Naive thymus-derived CD4-positive, alpha-beta T cell (primary cell): ENCODE measurements around the gene XRCC2. TPM values are rescaled to one million over a fixed set of nuclear protein-coding genes. Genes with fewer than 3 reads are reported as not detected.
"Not testable (repeated sequence)": the region's sequence is repeated elsewhere in the genome, so short reads cannot be mapped to it uniquely, and the experiment has no call there.

Experiments used
- ATAC-seq: fragments of 150-1000 bp; cut with Tn5 transposase; 2 replicates; pipeline ENCODE4 v1.10.0; 2021; ENCODE audit warnings: mild to moderate bottlenecking, moderate library complexity
- CTCF ChIA-PET: fragments of 350-600 bp; sonication (Branson Sonifier 250); formaldehyde crosslinking; loops from one replicate; lab custom pipeline; 2021; ENCODE audit warnings: antibody characterized with exemption; lab: Charles Lee
- POLR2A ChIA-PET: fragments of 350-600 bp; sonication (Branson Sonifier 250); formaldehyde crosslinking; loops from one replicate; lab custom pipeline; 2021; ENCODE audit warnings: antibody characterized with exemption, inconsistent platforms; lab: Charles Lee
- DNase-seq, 9 donors: peaks; one replicate each; pipeline versions ENCODE4 v3.0.0 to v3.0.0-alpha.2; 2020 to 2022; ENCODE audit warnings: mixed read lengths in 1 of 9
- H3K27ac ChIP-seq: one replicate; pipeline ENCODE4 v1.7.0; 2013; ENCODE audit warnings: mild to moderate bottlenecking, low read depth, low read length, moderate library complexity
- H3K27me3 ChIP-seq, 2 donors: one replicate each; pipeline ENCODE4 v1.7.0; 2013; ENCODE audit warnings: low read length in 2 of 2, mild to moderate bottlenecking in 2 of 2, moderate library complexity in 2 of 2; ENCODE audit not compliant: control insufficient read depth in 2 of 2, insufficient read depth in 2 of 2
- H3K36me3 ChIP-seq, 3 experiments: 1 replicate in 2 of 3; 2 replicates in 1 of 3; pipeline ENCODE4 v1.7.0; 2013; ENCODE audit warnings: low read length in 3 of 3, mild to moderate bottlenecking in 3 of 3, moderate library complexity in 1 of 3; ENCODE audit not compliant: insufficient read depth in 3 of 3, control insufficient read depth in 2 of 3
- H3K4me1 ChIP-seq, 2 donors: one replicate each; pipeline ENCODE4 v1.7.0; 2013; ENCODE audit warnings: low read length in 2 of 2, mild to moderate bottlenecking in 2 of 2, moderate library complexity in 1 of 2; ENCODE audit not compliant: control insufficient read depth in 2 of 2, insufficient read depth in 2 of 2
- H3K4me3 ChIP-seq: 2 replicates; pipeline ENCODE4 v1.7.0; 2013; ENCODE audit warnings: mild to moderate bottlenecking, low read length
- H3K9me3 ChIP-seq, 3 experiments: 1 replicate in 2 of 3; 2 replicates in 1 of 3; pipeline ENCODE4 v1.7.0; 2013; ENCODE audit warnings: low read length in 3 of 3; ENCODE audit not compliant: control insufficient read depth in 2 of 3
- H3K27ac Mint-ChIP-seq, 9 donors: one replicate each; pipeline ENCODE4 v1.8.0; 2020 to 2022; ENCODE audit warnings: mixed read lengths in 9 of 9, mild to moderate bottlenecking in 8 of 9, moderate library complexity in 5 of 9, inconsistent platforms in 2 of 9
- H3K27me3 Mint-ChIP-seq, 5 donors: one replicate each; pipeline ENCODE4 v1.8.0; 2021 to 2022; ENCODE audit warnings: mixed read lengths in 5 of 5, mild to moderate bottlenecking in 1 of 5
- H3K36me3 Mint-ChIP-seq, 5 donors: one replicate each; pipeline ENCODE4 v1.8.0; 2020 to 2022; ENCODE audit warnings: mixed read lengths in 5 of 5, mild to moderate bottlenecking in 3 of 5, inconsistent platforms in 1 of 5
- H3K4me1 Mint-ChIP-seq, 7 donors: one replicate each; pipeline ENCODE4 v1.8.0; 2020 to 2022; ENCODE audit warnings: mixed read lengths in 7 of 7, mild to moderate bottlenecking in 3 of 7, inconsistent platforms in 1 of 7
- H3K4me3 Mint-ChIP-seq, 10 donors: one replicate each; pipeline ENCODE4 v1.8.0; 2020 to 2022; ENCODE audit warnings: mild to moderate bottlenecking in 10 of 10, mixed read lengths in 10 of 10, moderate library complexity in 6 of 10, inconsistent platforms in 2 of 10
- H3K9me3 Mint-ChIP-seq, 11 donors: one replicate each; pipeline ENCODE4 v1.8.0; 2020 to 2022; ENCODE audit warnings: mixed read lengths in 11 of 11, mild to moderate bottlenecking in 4 of 11, inconsistent platforms in 1 of 11, moderate library complexity in 1 of 11
- intact Hi-C, 2 donors: fragments of 100-400 bp; cut with micrococcal nuclease; formaldehyde crosslinking; loops; one replicate each; pipeline ENCODE4 v1.15.1; 2023
- polyA plus RNA-seq, 2 donors: library from polyadenylated mRNA; unstranded; fragments of 300-500 nt; fragmentation: Illumina TruSeq; gene quantifications; one replicate each; pipeline ENCODE4 v1.2.3, GENCODE V29; 2021
- total RNA-seq, 6 experiments: library from RNA in 5 of 6; stranded (reverse) in 5 of 6; gene quantifications; 1 replicate in 5 of 6; 2 replicates in 1 of 6; pipeline ENCODE4 v1.2.3 and lab custom pipeline; 2021 to 2026

The XRCC2 gene
- total and polyA plus RNA-seq, 7 experiments from 2014 or later, result 0.20 to 13.8 (median 0.56) TPM

- H3K36me3 Mint-ChIP-seq, result peaks cover 0 to 2% (median 0%) of the 10 kb centered on the region in 5 donors
- no peak for DNase-seq
- H3K9me3 ChIP-seq, result no peaks in the 10 kb centered on the region
- peaks cover 0 to 5% (median 0%) of the 10 kb centered on the region in 11 donors for H3K9me3 Mint-ChIP-seq
- no peaks in the 10 kb centered on the region for H3K4me1 Mint-ChIP-seq
- no peaks in the 10 kb centered on the region for H3K36me3 ChIP-seq
- H3K27ac Mint-ChIP-seq, result no peak overlapping the region
- H3K4me3 Mint-ChIP-seq, result no peak overlapping the region
- H3K4me3 ChIP-seq, result no peak overlapping the region
- H3K27me3 ChIP-seq, result no peaks in the 10 kb centered on the region
- POLR2A ChIA-PET, result interaction anchor here (0.6 kb wide), 1 partner anchor 361 kb away, joined by 3 read pairs; no protein-coding TSS in a partner anchor
- peaks cover 0 to 15% (median 9%) of the 10 kb centered on the region in 5 donors for H3K27me3 Mint-ChIP-seq
- H3K27ac ChIP-seq, result no peak overlapping the region
- no peak for ATAC-seq
- intact Hi-C loops, result no loop called here
- CTCF ChIA-PET, result no interaction called here
- H3K4me1 ChIP-seq, result no peaks in the 10 kb centered on the region
Observed at GRCh38 chr7:152637920-152638580, 37.9 kb downstream of the XRCC2 start.

- Mint-ChIP-seq H3K9me3 (peaks cover 0 to 2% (median 0%) of the 10 kb centered on the region in 11 donors), H3K27me3 (peaks cover 0 to 19% (median 9%) of the 10 kb centered on the region in 5 donors), H3K4me1 (no peaks in the 10 kb centered on the region), H3K4me3 (no peak overlapping the region), H3K27ac (no peak overlapping the region), H3K36me3 (no peaks in the 10 kb centered on the region)
- ChIA-PET CTCF (no interaction called here), POLR2A (no interaction called here)
- Histone ChIP-seq H3K4me3 (no peak overlapping the region), H3K36me3 (no peaks in the 10 kb centered on the region), H3K9me3 (no peaks in the 10 kb centered on the region), H3K27me3 (no peaks in the 10 kb centered on the region), H3K27ac (no peak overlapping the region), H3K4me1 (no peaks in the 10 kb centered on the region)
- ATAC-seq, result no peak
- DNase-seq, result no peak
- intact Hi-C loops, result no loop called here
Observed at GRCh38 chr7:152637161-152637560, 38.8 kb downstream of the XRCC2 start.

DNA sequence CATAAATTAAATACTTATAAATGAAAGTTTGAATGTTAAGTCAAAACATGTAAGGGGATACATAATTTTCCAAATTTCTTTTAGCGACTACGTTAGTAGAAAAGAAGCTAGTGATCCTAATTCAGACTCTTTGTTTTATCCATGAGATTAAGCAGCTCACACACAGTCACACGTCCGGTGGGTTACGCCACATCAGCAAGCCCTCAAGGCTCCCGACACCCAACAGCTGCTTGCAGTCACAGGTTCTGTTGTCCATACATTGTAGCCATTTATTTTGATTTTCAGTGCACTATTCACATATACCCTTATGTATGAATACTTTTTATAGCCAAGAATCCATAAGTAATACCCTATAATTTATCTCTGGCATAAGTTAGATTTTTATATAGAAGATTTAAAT lies 39.5 kb downstream of the XRCC2 start:
- intact Hi-C loops, result no loop called here
- no peaks in the 10 kb centered on the region for H3K4me1 Mint-ChIP-seq
- no peak overlapping the region for H3K4me3 Mint-ChIP-seq
- no peaks in the 10 kb centered on the region for H3K27me3 ChIP-seq
- no peak for ATAC-seq
- H3K27ac Mint-ChIP-seq, result no peak overlapping the region
- H3K9me3 ChIP-seq, result no peaks in the 10 kb centered on the region
- H3K27ac ChIP-seq, result no peak overlapping the region
- ChIA-PET POLR2A (no interaction called here), CTCF (no interaction called here)
- H3K36me3 Mint-ChIP-seq, result no peaks in the 10 kb centered on the region
- H3K4me1 ChIP-seq, result no peaks in the 10 kb centered on the region
- peaks cover 0 to 2% (median 0%) of the 10 kb centered on the region in 11 donors for H3K9me3 Mint-ChIP-seq
- no peaks in the 10 kb centered on the region for H3K36me3 ChIP-seq
- no peak for DNase-seq
- H3K4me3 ChIP-seq, result no peak overlapping the region
- peaks cover 0 to 20% (median 9%) of the 10 kb centered on the region in 5 donors for H3K27me3 Mint-ChIP-seq

DNA sequence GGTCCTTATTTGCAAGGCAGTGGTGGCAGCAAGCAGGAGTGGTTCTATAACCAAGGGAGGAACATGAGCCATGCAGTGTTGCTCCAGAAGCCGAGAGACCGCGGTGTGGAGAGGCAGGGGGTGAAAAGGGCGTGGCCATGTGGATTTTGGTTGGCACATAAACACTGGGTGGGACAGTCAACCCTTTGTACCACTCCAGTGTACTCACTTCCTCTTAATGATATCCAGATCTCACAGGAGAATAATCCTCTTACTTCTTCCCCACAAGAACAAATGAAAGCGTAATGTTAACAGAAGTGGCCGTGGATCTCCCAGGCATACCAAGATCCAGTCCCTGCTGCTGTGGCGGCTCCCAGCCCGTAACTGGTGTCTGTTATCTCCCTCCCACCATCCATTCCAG lies 42.4 kb downstream of the XRCC2 start:
- Mint-ChIP-seq H3K36me3 (no peaks in the 10 kb centered on the region), H3K27ac (peak overlapping the region in 1 of 9 donors; percentile 15), H3K4me3 (no peak overlapping the region), H3K9me3 (peaks cover 0 to 1% (median 0%) of the 10 kb centered on the region in 11 donors), H3K4me1 (no peaks in the 10 kb centered on the region), H3K27me3 (peaks cover 2 to 23% (median 9%) of the 10 kb centered on the region in 5 donors)
- POLR2A ChIA-PET, result no interaction called here
- H3K36me3 ChIP-seq, result no peaks in the 10 kb centered on the region
- no peaks in the 10 kb centered on the region for H3K27me3 ChIP-seq
- DNase-seq (no peak), ATAC-seq (no peak)
- H3K4me3 ChIP-seq, result no peak overlapping the region
- no peaks in the 10 kb centered on the region for H3K9me3 ChIP-seq
- no peak overlapping the region for H3K27ac ChIP-seq
- intact Hi-C loops, result no loop called here
- no peaks in the 10 kb centered on the region for H3K4me1 ChIP-seq
- CTCF ChIA-PET, result no interaction called here

DNA sequence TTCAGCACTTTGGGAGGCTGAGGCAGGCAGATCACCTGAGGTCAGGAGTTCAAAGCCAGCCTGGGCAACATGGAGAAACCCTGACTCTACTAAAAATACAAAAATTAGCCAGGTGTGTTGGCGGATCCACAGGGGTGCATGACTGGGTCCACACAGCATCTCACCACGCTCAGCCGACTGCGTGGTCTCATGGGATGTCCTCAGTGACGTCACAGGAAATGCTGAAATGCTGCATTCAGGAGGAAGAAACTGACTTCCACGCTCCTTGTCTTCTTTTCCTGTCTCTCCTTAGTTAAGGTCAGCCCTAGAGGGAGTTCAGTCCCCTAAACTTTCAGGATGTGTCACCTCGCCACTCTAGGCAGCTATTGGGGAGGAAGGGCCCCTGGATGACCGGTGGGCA lies 42.9 kb downstream of the XRCC2 start:
- intact Hi-C loops, result no loop called here
- Mint-ChIP-seq H3K9me3 (peaks cover 0 to 2% (median 0%) of the 10 kb centered on the region in 11 donors), H3K4me1 (no peaks in the 10 kb centered on the region), H3K27ac (no peak overlapping the region), H3K27me3 (peaks cover 2 to 23% (median 8%) of the 10 kb centered on the region in 5 donors), H3K36me3 (no peaks in the 10 kb centered on the region), H3K4me3 (no peak overlapping the region)
- CTCF ChIA-PET, result no interaction called here
- POLR2A ChIA-PET, result no interaction called here
- ATAC-seq (no peak), DNase-seq (no peak)
- Histone ChIP-seq H3K4me1 (no peaks in the 10 kb centered on the region), H3K36me3 (no peaks in the 10 kb centered on the region), H3K27me3 (no peaks in the 10 kb centered on the region), H3K4me3 (no peak overlapping the region), H3K27ac (no peak overlapping the region), H3K9me3 (no peaks in the 10 kb centered on the region)

- peaks cover 2 to 24% (median 3%) of the 10 kb centered on the region in 5 donors for H3K27me3 Mint-ChIP-seq
- CTCF ChIA-PET, POLR2A ChIA-PET, H3K27ac Mint-ChIP-seq, H3K4me1 ChIP-seq, H3K36me3 ChIP-seq, intact Hi-C loops, H3K36me3 Mint-ChIP-seq, H3K27me3 ChIP-seq, H3K4me3 ChIP-seq, H3K4me3 Mint-ChIP-seq, H3K27ac ChIP-seq, ATAC-seq, H3K9me3 ChIP-seq, DNase-seq, H3K4me1 Mint-ChIP-seq, H3K9me3 Mint-ChIP-seq: not testable (repeated sequence)
Observed at GRCh38 chr7:152628772-152629171, 47.2 kb downstream of the XRCC2 start.

DNA sequence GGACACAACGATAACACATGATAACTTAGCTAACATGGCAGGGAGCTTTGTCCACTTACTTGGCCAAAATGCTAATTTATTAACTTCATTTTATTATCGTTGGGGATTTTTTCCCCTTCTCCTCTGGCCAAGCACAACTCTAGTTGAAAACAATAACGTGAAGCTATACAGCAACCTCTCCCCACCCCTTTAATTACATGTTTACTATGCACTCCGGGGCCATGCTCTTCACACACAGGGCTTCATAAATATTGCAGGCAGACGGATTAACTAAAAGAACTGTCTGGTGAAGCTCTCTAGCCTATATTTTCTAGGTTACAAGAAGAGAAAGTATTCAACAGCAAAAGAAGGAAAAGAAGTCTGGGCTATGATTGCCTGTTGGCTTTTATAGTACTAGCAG lies 51.7 kb downstream of the XRCC2 start:
- no peak overlapping the region for H3K4me3 Mint-ChIP-seq
- H3K4me1 Mint-ChIP-seq, result no peaks in the 10 kb centered on the region
- peaks cover 0 to 8% (median 0%) of the 10 kb centered on the region in 11 donors for H3K9me3 Mint-ChIP-seq
- no peak for ATAC-seq
- CTCF ChIA-PET, result no interaction called here
- DNase-seq, result no peak
- H3K4me1 ChIP-seq, result no peaks in the 10 kb centered on the region
- POLR2A ChIA-PET, result no interaction called here
- H3K27me3 ChIP-seq, result no peaks in the 10 kb centered on the region
- no peaks in the 10 kb centered on the region for H3K9me3 ChIP-seq
- H3K27ac Mint-ChIP-seq, result no peak overlapping the region
- H3K27me3 Mint-ChIP-seq, result peaks cover 0 to 9% (median 0%) of the 10 kb centered on the region in 5 donors
- H3K36me3 Mint-ChIP-seq, result no peaks in the 10 kb centered on the region
- no peaks in the 10 kb centered on the region for H3K36me3 ChIP-seq
- intact Hi-C loops, result no loop called here
- no peak overlapping the region for H3K27ac ChIP-seq
- H3K4me3 ChIP-seq, result no peak overlapping the region
